ENCODE measurements around the gene AMMECR1L. TPM values are rescaled to one million over a fixed set of nuclear protein-coding genes. Genes with fewer than 3 reads are reported as not detected.

The AMMECR1L gene
- total RNA-seq, 1 experiment from 2014 or later = 20.3 TPM

GRCh38 chr2:127877136-127877535 lies 8.6 kb downstream of the AMMECR1L start:
- no peak for TF ChIP-seq CTCF (conservative IDR thresholded peaks at IDR 0.05)
- TF ChIP-seq EZH2 (IDR thresholded peaks at IDR 0.05; ENCODE audit: low read depth) = no peak
- ChIA-PET POLR2A (ENCODE audit: unreplicated experiment) (no interaction called here), CTCF (no interaction called here)
- DNase-seq = no peak
- no peak overlapping the region for H3K27ac ChIP-seq
- peaks cover 45% of the 10 kb centered on the region for H3K36me3 ChIP-seq (ENCODE audit: low read depth)
- no TSS peak for BruUV-seq (replicated peaks)
- H3K27me3 ChIP-seq (ENCODE audit: insufficient read depth, low read depth) = no peaks in the 10 kb centered on the region
- intact Hi-C loops (cut with micrococcal nuclease; ENCODE audit: unreplicated experiment) = no loop called here
- H3K4me3 ChIP-seq = no peak overlapping the region
- no peaks in the 10 kb centered on the region for H3K4me1 ChIP-seq (replicated peaks; ENCODE audit: insufficient read depth)
- H4K20me1 ChIP-seq (ENCODE audit: insufficient read depth) = peaks cover 89% of the 10 kb centered on the region
- no peak overlapping the region for H3K4me2 ChIP-seq
- peaks cover 78% of the 10 kb centered on the region for H3K79me2 ChIP-seq (ENCODE audit: low read depth)
- no peak overlapping the region for H2AFZ ChIP-seq
- H3F3A ChIP-seq (ENCODE audit: insufficient read depth, low read depth) = no peaks in the 10 kb centered on the region
- H3K9me3 ChIP-seq (ENCODE audit: insufficient read depth, low read depth) = no peaks in the 10 kb centered on the region
- no peaks in the 10 kb centered on the region for H3K9me2 ChIP-seq (ENCODE audit: insufficient read depth)

GRCh38 chr2:127874378-127875269 lies 11.1 kb downstream of the AMMECR1L start:
- Histone ChIP-seq H3K79me2 (ENCODE audit: low read depth) (peaks cover 53% of the 10 kb centered on the region), H3K27me3 (ENCODE audit: insufficient read depth, low read depth) (no peaks in the 10 kb centered on the region), H3F3A (ENCODE audit: insufficient read depth, low read depth) (no peaks in the 10 kb centered on the region), H3K4me1 (replicated peaks; ENCODE audit: insufficient read depth) (no peaks in the 10 kb centered on the region), H4K20me1 (ENCODE audit: insufficient read depth) (peaks cover 76% of the 10 kb centered on the region), H3K4me2 (no peak overlapping the region), H3K36me3 (ENCODE audit: low read depth) (peaks cover 42% of the 10 kb centered on the region), H3K4me3 (no peak overlapping the region), H3K9me3 (ENCODE audit: insufficient read depth, low read depth) (no peaks in the 10 kb centered on the region), H3K9me2 (ENCODE audit: insufficient read depth) (no peaks in the 10 kb centered on the region), H3K27ac (no peak overlapping the region), H2AFZ (no peak overlapping the region)
- ChIA-PET POLR2A (ENCODE audit: unreplicated experiment) (no interaction called here), CTCF (no interaction called here)
- no peak for TF ChIP-seq CTCF (conservative IDR thresholded peaks at IDR 0.05)
- TF ChIP-seq EZH2 (IDR thresholded peaks at IDR 0.05; ENCODE audit: low read depth) = no peak
- intact Hi-C loops (cut with micrococcal nuclease; ENCODE audit: unreplicated experiment) = no loop called here
- DNase-seq = no peak
- no TSS peak for BruUV-seq (replicated peaks)

- Histone ChIP-seq H3K9me3 (ENCODE audit: insufficient read depth, low read depth) (no peaks in the 10 kb centered on the region), H3K4me3 (no peak overlapping the region), H3K36me3 (ENCODE audit: low read depth) (peaks cover 45% of the 10 kb centered on the region), H3K27me3 (ENCODE audit: insufficient read depth, low read depth) (no peaks in the 10 kb centered on the region), H3F3A (ENCODE audit: insufficient read depth, low read depth) (no peaks in the 10 kb centered on the region), H2AFZ (no peak overlapping the region), H3K27ac (no peak overlapping the region), H3K4me2 (no peak overlapping the region), H3K79me2 (ENCODE audit: low read depth) (peaks cover 44% of the 10 kb centered on the region), H4K20me1 (ENCODE audit: insufficient read depth) (peaks cover 68% of the 10 kb centered on the region), H3K4me1 (replicated peaks; ENCODE audit: insufficient read depth) (no peaks in the 10 kb centered on the region), H3K9me2 (ENCODE audit: insufficient read depth) (no peaks in the 10 kb centered on the region)
- CTCF ChIA-PET = no interaction called here
- no peak for TF ChIP-seq CTCF (conservative IDR thresholded peaks at IDR 0.05)
- no peak for TF ChIP-seq EZH2 (IDR thresholded peaks at IDR 0.05; ENCODE audit: low read depth)
- no TSS peak for BruUV-seq (replicated peaks)
- DNase-seq = no peak
- intact Hi-C loops (cut with micrococcal nuclease; ENCODE audit: unreplicated experiment) = no loop called here
- POLR2A ChIA-PET (ENCODE audit: unreplicated experiment) = no interaction called here
These were observed 12.0 kb downstream of the AMMECR1L start for GRCh38 chr2:127873707-127874303.

Measured in PC-9 (cell line).